Measurements from ENCODE around the gene STUM. TPM values are rescaled to one million over a fixed set of nuclear protein-coding genes. Genes with fewer than 3 reads are reported as not detected.

Gene STUM
- total and polyA plus RNA-seq, 2 experiments from 2014 or later: 0.23 to 1.3 TPM

GRCh38 chr1:226590614-226591013 lies 42.0 kb downstream of the STUM start (continued):
- no peak for TF ChIP-seq ZNF462 (CRISPR knock-in tag; IDR thresholded peaks at IDR 0.05)
- TF ChIP-seq ETS1 (IDR thresholded peaks at IDR 0.05): no peak
- TF ChIP-seq, protein P1, sequence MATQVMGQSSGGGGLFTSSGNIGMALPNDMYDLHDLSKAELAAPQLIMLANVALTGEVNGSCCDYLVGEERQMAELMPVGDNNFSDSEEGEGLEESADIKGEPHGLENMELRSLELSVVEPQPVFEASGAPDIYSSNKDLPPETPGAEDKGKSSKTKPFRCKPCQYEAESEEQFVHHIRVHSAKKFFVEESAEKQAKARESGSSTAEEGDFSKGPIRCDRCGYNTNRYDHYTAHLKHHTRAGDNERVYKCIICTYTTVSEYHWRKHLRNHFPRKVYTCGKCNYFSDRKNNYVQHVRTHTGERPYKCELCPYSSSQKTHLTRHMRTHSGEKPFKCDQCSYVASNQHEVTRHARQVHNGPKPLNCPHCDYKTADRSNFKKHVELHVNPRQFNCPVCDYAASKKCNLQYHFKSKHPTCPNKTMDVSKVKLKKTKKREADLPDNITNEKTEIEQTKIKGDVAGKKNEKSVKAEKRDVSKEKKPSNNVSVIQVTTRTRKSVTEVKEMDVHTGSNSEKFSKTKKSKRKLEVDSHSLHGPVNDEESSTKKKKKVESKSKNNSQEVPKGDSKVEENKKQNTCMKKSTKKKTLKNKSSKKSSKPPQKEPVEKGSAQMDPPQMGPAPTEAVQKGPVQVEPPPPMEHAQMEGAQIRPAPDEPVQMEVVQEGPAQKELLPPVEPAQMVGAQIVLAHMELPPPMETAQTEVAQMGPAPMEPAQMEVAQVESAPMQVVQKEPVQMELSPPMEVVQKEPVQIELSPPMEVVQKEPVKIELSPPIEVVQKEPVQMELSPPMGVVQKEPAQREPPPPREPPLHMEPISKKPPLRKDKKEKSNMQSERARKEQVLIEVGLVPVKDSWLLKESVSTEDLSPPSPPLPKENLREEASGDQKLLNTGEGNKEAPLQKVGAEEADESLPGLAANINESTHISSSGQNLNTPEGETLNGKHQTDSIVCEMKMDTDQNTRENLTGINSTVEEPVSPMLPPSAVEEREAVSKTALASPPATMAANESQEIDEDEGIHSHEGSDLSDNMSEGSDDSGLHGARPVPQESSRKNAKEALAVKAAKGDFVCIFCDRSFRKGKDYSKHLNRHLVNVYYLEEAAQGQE (IDR thresholded peaks at IDR 0.05; ENCODE audit: unreplicated experiment): no peak
- TF ChIP-seq ZNF331 (CRISPR knock-in tag; IDR thresholded peaks at IDR 0.05; ENCODE audit: low read depth): no peak

- Mint-ChIP-seq H3K4me1 (peaks cover 10% of the 10 kb centered on the region), H3K9me3 (peaks cover 8% of the 10 kb centered on the region), H3K36me3 (ENCODE audit: low read depth) (no peaks in the 10 kb centered on the region; the same call in 2 of the 3 replicates), H3K27me3 (ENCODE audit: insufficient read depth, low read depth, poor library complexity) (peaks cover 14% of the 10 kb centered on the region), H3K4me3 (no peak overlapping the region), H3K27ac (no peak overlapping the region)
- H3K4me3 ChIP-seq: no peak overlapping the region
- no peaks in the 10 kb centered on the region; the same call in 1 of the 2 replicates for H3K36me3 ChIP-seq (ENCODE audit: insufficient read depth)
- H3K9me2 ChIP-seq (ENCODE audit: insufficient read depth): no peaks in the 10 kb centered on the region
- H3K27ac ChIP-seq (ENCODE audit: low read depth): no peak overlapping the region
- no peaks in the 10 kb centered on the region for H3K27me3 ChIP-seq (ENCODE audit: insufficient read depth)
- no peak overlapping the region for H2AFZ ChIP-seq
- H3K79me2 ChIP-seq (replicated peaks; ENCODE audit: insufficient read depth): no peaks in the 10 kb centered on the region
- no peaks in the 10 kb centered on the region for H3F3A ChIP-seq (replicated peaks; ENCODE audit: low read depth)
- no peak for TF ChIP-seq EZH2phosphoT487 (IDR thresholded peaks at IDR 0.05; ENCODE audit: unreplicated experiment)
- no peak for TF ChIP-seq ETS1 (IDR thresholded peaks at IDR 0.05)
- TF ChIP-seq CREB1 (CRISPR knock-in tag; IDR thresholded peaks at IDR 0.05; ENCODE audit: low read depth): no peak
- TF ChIP-seq, protein P1 (IDR thresholded peaks at IDR 0.05; ENCODE audit: unreplicated experiment): no peak
- TF ChIP-seq JUNB (IDR thresholded peaks at IDR 0.05; ENCODE audit: unreplicated experiment): no peak
- no peaks in the 10 kb centered on the region for H4K20me1 ChIP-seq (replicated peaks; ENCODE audit: insufficient read depth)
- H3K4me2 ChIP-seq: no peak overlapping the region
- DNase-seq (ENCODE audit: low spot score) (no peak), ATAC-seq (no peak)
- H3K4me1 ChIP-seq (ENCODE audit: insufficient read depth): no peaks in the 10 kb centered on the region
Measured at GRCh38 chr1:226593541-226593940, 45.0 kb downstream of the STUM start.
